ENCODE data around the gene SYT8. TPM values are rescaled to one million over a fixed set of nuclear protein-coding genes. Genes with fewer than 3 reads are reported as not detected.

SYT8 gene
- total RNA-seq, 1 donor from 2014 or later: not detected

GRCh38 chr11:1817511-1817910 is 17.3 kb upstream of the SYT8 start:
- intact Hi-C loops (cut with micrococcal nuclease): no loop called here

GRCh38 chr11:1819074-1819473 is 15.7 kb upstream of the SYT8 start:
- intact Hi-C loops (cut with micrococcal nuclease): no loop called here

GRCh38 chr11:1820463-1821325 is 14.1 kb upstream of the SYT8 start:
- intact Hi-C loops (cut with micrococcal nuclease): no loop called here

- intact Hi-C loops (cut with micrococcal nuclease): no loop called here
These were observed 13.2 kb upstream of the SYT8 start for GRCh38 chr11:1821562-1821961.

- intact Hi-C loops (cut with micrococcal nuclease): no loop called here
These were observed 12.0 kb upstream of the SYT8 start for GRCh38 chr11:1822648-1823375.

- intact Hi-C loops (cut with micrococcal nuclease): no loop called here
These were observed 11.2 kb upstream of the SYT8 start for GRCh38 chr11:1823376-1824220.

GRCh38 chr11:1824221-1825038 is 10.4 kb upstream of the SYT8 start:
- intact Hi-C loops (cut with micrococcal nuclease): no loop called here

- intact Hi-C loops (cut with micrococcal nuclease): no loop called here
These were observed 9.6 kb upstream of the SYT8 start for GRCh38 chr11:1825039-1825740.

- intact Hi-C loops (cut with micrococcal nuclease): no loop called here
These were observed 8.9 kb upstream of the SYT8 start for GRCh38 chr11:1825785-1826451.

- intact Hi-C loops (cut with micrococcal nuclease): no loop called here
These were observed 8.2 kb upstream of the SYT8 start for GRCh38 chr11:1826552-1827094.

- intact Hi-C loops (cut with micrococcal nuclease): no loop called here
These were observed 7.5 kb upstream of the SYT8 start for GRCh38 chr11:1827095-1827813.

GRCh38 chr11:1827931-1828330 is 6.9 kb upstream of the SYT8 start:
- intact Hi-C loops (cut with micrococcal nuclease): no loop called here

- intact Hi-C loops (cut with micrococcal nuclease): no loop called here
These were observed 6.2 kb upstream of the SYT8 start for GRCh38 chr11:1828542-1828941.

GRCh38 chr11:1829039-1829820 is 5.6 kb upstream of the SYT8 start:
- intact Hi-C loops (cut with micrococcal nuclease): no loop called here

- intact Hi-C loops (cut with micrococcal nuclease): loop anchor here (5.0 kb wide), 1 partner anchor 73 kb away; no protein-coding TSS in a partner anchor
These were observed 4.8 kb upstream of the SYT8 start for GRCh38 chr11:1830004-1830321.

GRCh38 chr11:1830322-1831223 is 4.2 kb upstream of the SYT8 start:
- intact Hi-C loops (cut with micrococcal nuclease): loop anchor here (5.0 kb wide), 1 partner anchor 73 kb away; no protein-coding TSS in a partner anchor

All from T-helper 1 cell treated with Interleukin-12 subunit alpha and Interleukin-12 subunit beta and Interleukin-4 antibody, amounts not matched to agents 30 ng/mL and 1 ng/mL, for 36 hours (primary cell).